Psoas muscle (tissue), 8 donors: ENCODE data around the gene DNAJC11. TPM values are rescaled to one million over a fixed set of nuclear protein-coding genes. Genes with fewer than 3 reads are reported as not detected.

ENCODE experiments used
- ATAC-seq, 4 donors: fragments of 200-7000 bp; cut with Tn5 transposase; one replicate each; pipeline ENCODE4 v1.9.1; 2020; ENCODE audit warnings: moderate library complexity in 3 of 4, mild to moderate bottlenecking in 2 of 4
- DNase-seq, 2 donors: peaks; one replicate each; pipeline ENCODE4 v3.0.0-alpha.2; 2020
- H3K27ac ChIP-seq: fragments of 200-600 bp; one replicate; pipeline ENCODE4 v1.8.0; 2022
- H3K27me3 ChIP-seq, 3 donors: fragments of 200-600 bp in 1 of 3; one replicate each; pipeline versions ENCODE4 v1.6.1 to v1.8.0; 2013 to 2022; ENCODE audit warnings: low read length in 2 of 3, mild to moderate bottlenecking in 2 of 3, moderate library complexity in 1 of 3; ENCODE audit not compliant: insufficient read depth in 3 of 3
- H3K36me3 ChIP-seq, 2 donors: fragments of 200-600 bp in 1 of 2; one replicate each; pipeline versions ENCODE4 v1.6.1 to v1.8.0; 2013 to 2022; ENCODE audit warnings: low read depth in 1 of 2, mild to moderate bottlenecking in 1 of 2, moderate library complexity in 1 of 2; ENCODE audit not compliant: insufficient read depth in 1 of 2
- H3K4me1 ChIP-seq: fragments of 200-600 bp; one replicate; pipeline ENCODE4 v1.8.0; 2022
- H3K4me3 ChIP-seq: fragments of 200-600 bp; one replicate; pipeline ENCODE4 v1.8.0; 2022; ENCODE audit warnings: mild to moderate bottlenecking
- H3K9me3 ChIP-seq: fragments of 200-600 bp; one replicate; pipeline ENCODE4 v1.8.0; 2022
- WGBS, 3 donors: extraction: QIAGEN DNeasy Blood & Tissue Kit; methylation state at CpG; one replicate each; pipeline versions ENCODE4 v1.1.6 to v1.1.7; 2013; 5-methylcytosine and 5-hydroxymethylcytosine counted together
- intact Hi-C, 2 donors: fragments of 100-400 bp; cut with DNase I; formaldehyde crosslinking; loops; one replicate each; pipeline versions ENCODE4 v1.11.0 to v1.14.2; 2022
- polyA plus RNA-seq, 3 donors: library from polyadenylated mRNA; stranded (reverse); fragments of 200-250 nt; gene quantifications; one replicate each; pipeline ENCODE4 v1.2.3, GENCODE V29; 2013
- total RNA-seq, 4 donors: library from RNA; stranded (reverse); fragmentation: NEBNext Ultra II Directional in 2 of 4; extraction: Animal tissue kit (Norgen Biotek cat#: 25700) in 2 of 4; gene quantifications; one replicate each; pipeline versions ENCODE4 v1.2.1 to v1.2.4, GENCODE V29; 2021 to 2023
- TF ChIP-seq, protein P1 (sequence below): fragments of 200-600 bp; IDR thresholded peaks from one replicate; pipeline ENCODE4 v1.8.0; 2022; ENCODE audit warnings: antibody characterized with exemption
- donor health status: healthy with polysubstance abuse.
- donor health status: DM: no; HTN: no; CAD: no; lungs with moderate emphysema.
- donor health status: Bipolar disorder and iron deficiency.
- donor health status: healthy.
- donor health status: DM: yes; HTN: yes; CAD: no.
- donor health status: DM: no; HTN: no; CAD: no.
- donor health status: DM: no; HTN: no; CAD: no.
- donor health status: DM: yes; HTN: yes; CAD: no.

DNAJC11 gene
- total and polyA plus RNA-seq, 7 donors = 28.2 to 65.4 (median 55.7) TPM

DNA sequence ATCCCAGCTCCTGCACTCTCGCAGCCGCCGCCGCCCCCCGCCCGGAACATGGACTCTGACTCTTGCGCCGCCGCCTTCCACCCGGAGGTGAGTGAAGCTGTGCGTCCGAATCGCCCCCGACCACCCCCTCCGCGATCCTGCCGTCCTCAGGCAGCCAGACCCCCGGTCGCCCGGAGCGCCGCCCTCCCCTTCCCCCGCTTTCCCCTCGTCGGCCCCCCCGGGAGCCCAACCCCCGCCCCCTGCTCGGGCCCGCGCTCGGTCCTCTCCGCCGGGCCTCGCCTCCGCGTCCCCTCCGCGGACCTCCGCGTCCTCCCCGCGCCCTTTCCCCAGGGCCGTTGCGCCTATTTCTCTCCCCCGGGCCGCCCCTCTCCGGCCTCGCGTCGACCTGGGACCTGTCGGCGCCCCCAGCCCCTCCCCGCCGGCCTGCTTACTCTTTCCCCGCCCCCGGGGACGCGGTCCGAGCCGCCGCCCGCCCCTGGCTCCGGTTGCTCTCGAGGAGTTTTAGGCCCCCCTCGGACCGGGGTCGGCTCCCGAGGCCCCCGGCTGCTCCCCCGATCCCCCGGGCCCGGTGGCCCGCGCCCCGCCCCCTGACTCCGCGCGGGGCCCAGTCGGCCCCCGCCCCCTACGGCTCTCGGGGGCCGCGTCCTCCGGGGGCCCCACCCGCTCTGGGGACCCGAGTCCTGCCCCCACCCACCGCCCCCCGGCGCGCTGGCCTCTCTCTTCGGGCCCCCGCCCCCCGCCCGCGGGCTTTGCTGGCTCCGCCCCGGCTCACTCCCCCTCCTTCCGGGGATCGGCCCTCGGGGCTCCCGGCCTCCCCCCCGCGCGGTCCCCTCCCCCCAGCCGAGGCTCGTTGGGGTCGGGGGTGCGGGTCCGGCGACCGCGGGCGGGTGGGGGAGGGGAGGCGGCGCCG, 87.3 kb downstream of the DNAJC11 start:
- H3K36me3 ChIP-seq = peaks cover 0 to 20% of the 10 kb centered on the region in 2 donors
- ATAC-seq (peak in 2 of 4 donors; percentile 8 to 12), DNase-seq (peak; percentile 69 to 70)
- no peaks in the 10 kb centered on the region for H3K9me3 ChIP-seq
- peaks cover 20% of the 10 kb centered on the region for H3K4me1 ChIP-seq
- peak overlapping the region; percentile 98 for H3K27ac ChIP-seq
- WGBS, 3 donors = 1 to 2% (median 1%) methylated on average over 35 to 115 of the region's 117 CpGs
- no peaks in the 10 kb centered on the region for H3K27me3 ChIP-seq
- TF ChIP-seq, protein P1, sequence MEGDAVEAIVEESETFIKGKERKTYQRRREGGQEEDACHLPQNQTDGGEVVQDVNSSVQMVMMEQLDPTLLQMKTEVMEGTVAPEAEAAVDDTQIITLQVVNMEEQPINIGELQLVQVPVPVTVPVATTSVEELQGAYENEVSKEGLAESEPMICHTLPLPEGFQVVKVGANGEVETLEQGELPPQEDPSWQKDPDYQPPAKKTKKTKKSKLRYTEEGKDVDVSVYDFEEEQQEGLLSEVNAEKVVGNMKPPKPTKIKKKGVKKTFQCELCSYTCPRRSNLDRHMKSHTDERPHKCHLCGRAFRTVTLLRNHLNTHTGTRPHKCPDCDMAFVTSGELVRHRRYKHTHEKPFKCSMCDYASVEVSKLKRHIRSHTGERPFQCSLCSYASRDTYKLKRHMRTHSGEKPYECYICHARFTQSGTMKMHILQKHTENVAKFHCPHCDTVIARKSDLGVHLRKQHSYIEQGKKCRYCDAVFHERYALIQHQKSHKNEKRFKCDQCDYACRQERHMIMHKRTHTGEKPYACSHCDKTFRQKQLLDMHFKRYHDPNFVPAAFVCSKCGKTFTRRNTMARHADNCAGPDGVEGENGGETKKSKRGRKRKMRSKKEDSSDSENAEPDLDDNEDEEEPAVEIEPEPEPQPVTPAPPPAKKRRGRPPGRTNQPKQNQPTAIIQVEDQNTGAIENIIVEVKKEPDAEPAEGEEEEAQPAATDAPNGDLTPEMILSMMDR = no peak
- intact Hi-C loops = no loop called here
- H3K4me3 ChIP-seq = peak overlapping the region; percentile 82

GRCh38 chr1:6613361-6614018, 88.1 kb downstream of the DNAJC11 start, which contains the start of gene PHF13:
TSS of gene PHF13 (plus strand) at chr1:6613731. CDS start at chr1:6614067, 336 bp downstream.
- H3K4me3 ChIP-seq = peak within 1 kb of the TSS; percentile 82
- DNase-seq = peak; percentile 100
- peaks cover 23% of the 10 kb centered on the region for H3K4me1 ChIP-seq
- peaks cover 0 to 18% of the 10 kb centered on the region in 2 donors for H3K36me3 ChIP-seq
- intact Hi-C loops = loop anchor here in 1 of 2 donors (1.0 kb wide), 1 partner anchor 11 kb away; the partner anchor contains the start of gene KLHL21
- peak; percentile 91 to 98 (median 92) for ATAC-seq
- peak within 1 kb of the TSS; percentile 98 for H3K27ac ChIP-seq
- WGBS, 3 donors = 0 to 1% (median 0%) methylated on average over 21 to 84 of the region's 84 CpGs
- H3K27me3 ChIP-seq = no peaks in the 10 kb centered on the region
- H3K9me3 ChIP-seq = no peaks in the 10 kb centered on the region
- TF ChIP-seq, protein P1 = no peak

GRCh38 chr1:6612641-6613360, 88.8 kb downstream of the DNAJC11 start:
- TF ChIP-seq, protein P1 = no peak
- intact Hi-C loops = loop anchor here in 1 of 2 donors (1.0 kb wide), 1 partner anchor 10 kb away; the partner anchor contains the start of gene KLHL21
- peak; percentile 61 to 82 for DNase-seq
- H3K9me3 ChIP-seq = no peaks in the 10 kb centered on the region
- H3K4me3 ChIP-seq = peak overlapping the region; percentile 82
- H3K4me1 ChIP-seq = peaks cover 29% of the 10 kb centered on the region
- H3K27me3 ChIP-seq = no peaks in the 10 kb centered on the region
- 0 to 1% (median 0%) methylated on average over 44 to 67 of the region's 67 CpGs for WGBS, 3 donors
- peak overlapping the region; percentile 98 for H3K27ac ChIP-seq
- peaks cover 0 to 12% of the 10 kb centered on the region in 2 donors for H3K36me3 ChIP-seq
- ATAC-seq = peak; percentile 57 to 68 (median 63)

DNA sequence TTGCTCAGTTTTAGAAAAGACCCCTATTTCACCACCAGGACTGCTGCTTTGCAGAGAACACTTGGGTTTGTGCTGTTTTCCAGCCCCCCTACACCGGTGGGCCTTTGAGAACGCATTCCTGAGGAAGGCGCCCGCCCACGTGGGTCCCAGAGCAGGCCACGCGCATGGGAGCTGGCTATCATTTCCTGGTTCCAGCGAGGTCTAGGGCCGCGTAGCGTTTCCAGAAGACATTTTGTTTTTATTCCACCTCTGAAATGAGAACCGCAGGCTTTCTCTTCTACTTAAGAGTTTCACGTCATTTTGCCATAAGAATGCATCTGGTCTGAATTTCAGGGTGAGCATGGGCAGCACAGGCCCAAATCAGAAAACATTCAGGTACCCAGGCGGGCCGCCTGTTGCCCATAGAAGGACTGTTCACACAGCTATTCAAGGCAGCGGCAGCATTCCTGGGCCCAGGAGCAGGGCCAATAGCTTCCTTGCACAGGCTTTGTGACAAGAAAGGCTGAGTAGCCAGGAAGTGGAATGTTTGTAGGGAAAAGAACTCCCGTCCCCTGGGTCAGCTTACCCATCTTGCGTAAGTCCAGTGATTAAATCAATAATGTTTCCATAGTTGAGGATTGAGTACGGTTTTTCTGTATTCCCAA, 97.6 kb downstream of the DNAJC11 start:
- H3K4me1 ChIP-seq = peaks cover 38% of the 10 kb centered on the region
- intact Hi-C loops = no loop called here
- peak; percentile 14 to 23 (median 19) for ATAC-seq

More for the DNA sequence above, 97.6 kb downstream of the DNAJC11 start:
- TF ChIP-seq, protein P1 = peak; percentile 8
- Histone ChIP-seq H3K9me3 (no peaks in the 10 kb centered on the region), H3K4me3 (peak overlapping the region; percentile 87), H3K36me3 (peaks cover 0 to under 1% of the 10 kb centered on the region in 2 donors), H3K27me3 (no peaks in the 10 kb centered on the region), H3K27ac (peak overlapping the region; percentile 98)
- DNase-seq = peak; percentile 82 to 89
- WGBS, 3 donors = 2 to 7% (median 5%) methylated on average over 19 of the region's 19 CpGs
